GM15510 (cell line): ENCODE results near the gene SDF4.

Experiments used
- POLR2A ChIP-seq: IDR thresholded peaks from 3 replicates; pipeline ENCODE4 v1.6.1; 2011; ENCODE audit warnings: borderline replicate concordance; ENCODE audit not compliant: insufficient read length; ENCODE audit errors: extremely low read depth

SDF4 gene

DNA sequence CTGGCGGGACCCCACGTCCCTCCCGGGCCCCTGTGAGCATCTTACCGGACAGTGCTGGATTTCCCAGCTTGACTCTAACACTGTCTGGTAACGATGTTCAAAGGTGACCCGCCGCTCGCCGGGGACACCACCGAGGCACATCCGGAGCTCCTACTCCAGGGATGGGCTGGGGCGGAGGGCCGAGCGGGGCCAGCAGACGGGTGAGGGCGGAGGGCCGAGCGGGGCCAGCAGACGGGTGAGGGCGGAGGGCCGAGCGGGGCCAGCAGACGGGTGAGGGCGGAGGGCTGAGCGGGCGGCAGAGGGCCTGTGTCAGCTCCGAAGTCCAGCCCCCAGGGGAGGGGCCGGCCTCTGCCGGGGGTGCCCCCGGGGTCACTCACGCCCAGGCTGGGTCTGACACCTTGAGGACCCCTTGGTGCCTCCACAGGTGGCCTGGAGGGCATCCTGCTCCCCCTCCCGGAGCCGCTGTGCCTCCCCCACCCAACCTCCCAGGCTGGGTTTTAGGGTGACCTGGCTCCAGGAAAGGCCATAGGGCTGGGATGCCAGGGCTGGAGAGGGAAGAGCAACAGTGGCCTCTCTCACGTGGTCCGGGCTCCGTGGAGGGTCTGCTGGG lies 63.9 kb downstream of the SDF4 start:
- TF ChIP-seq POLR2A: no peak

DNA sequence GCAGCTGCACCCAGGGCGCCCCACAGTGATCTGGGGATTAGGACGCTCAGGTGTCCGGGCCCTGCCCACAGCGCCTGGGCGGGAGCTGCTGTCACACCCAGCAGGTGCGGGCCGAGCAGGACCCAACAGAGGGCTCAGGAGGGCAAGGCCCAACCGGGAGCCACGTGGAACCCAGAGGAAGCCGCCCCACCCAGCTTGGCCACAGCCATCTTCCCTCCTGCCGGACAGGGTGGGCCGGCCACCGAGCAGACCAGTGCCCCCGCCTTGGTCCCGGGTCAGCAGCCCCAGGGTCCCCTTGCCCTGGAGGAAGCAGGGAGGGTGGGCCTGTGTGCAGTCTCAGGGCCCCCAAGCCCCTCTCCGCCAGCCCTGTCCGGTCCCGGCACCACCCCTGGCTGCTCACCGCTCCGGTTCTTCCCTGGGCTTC lies 64.4 kb downstream of the SDF4 start:
- TF ChIP-seq POLR2A: no peak
